NT2/D1 (cell line): ENCODE measurements around the gene CRELD1.

Experiments used
- SUZ12 ChIP-seq: IDR thresholded peaks from 2 replicates; pipeline ENCODE4 v1.6.1; 2011; ENCODE audit not compliant: insufficient read length, insufficient read depth; ENCODE audit errors: extremely low read depth
- YY1 ChIP-seq: IDR thresholded peaks from 2 replicates; pipeline ENCODE4 v1.6.1; 2011; ENCODE audit not compliant: insufficient read length, insufficient read depth
- ZNF274 ChIP-seq: IDR thresholded peaks from 2 replicates; pipeline ENCODE4 v1.6.1; 2011; ENCODE audit warnings: mild to moderate bottlenecking, low read depth, low read length

DNA sequence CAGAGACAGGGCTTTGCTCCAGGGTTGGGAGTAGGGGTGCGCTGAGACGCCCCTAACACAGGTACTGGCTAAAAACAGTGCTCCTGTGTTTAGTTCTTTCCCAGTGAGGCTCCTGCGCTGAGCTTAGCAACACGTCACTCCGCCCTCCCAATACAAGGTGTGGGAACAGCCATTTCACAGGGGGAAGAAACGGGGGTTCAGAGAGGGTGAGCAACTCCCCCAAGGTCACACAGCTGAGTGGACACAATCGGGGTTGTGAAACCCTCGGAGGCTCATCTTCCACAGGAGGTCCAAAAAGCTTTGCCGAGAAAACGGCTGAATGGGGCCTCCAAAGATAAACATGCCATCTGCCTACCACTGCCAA lies 17.9 kb downstream of the CRELD1 start:
- TF ChIP-seq YY1 (no peak), ZNF274 (no peak), SUZ12 (no peak)
